IPS-20b (cell line): Measurements from ENCODE around the gene PPM1J.

ENCODE experiments used
- H3K27ac ChIP-seq: one replicate; pipeline ENCODE4 v1.5.1; 2013; ENCODE audit warnings: low read length
- H3K27me3 ChIP-seq: 2 replicates; pipeline ENCODE4 v1.6.1; 2013; ENCODE audit warnings: mild to moderate bottlenecking, low read length, inconsistent platforms; ENCODE audit not compliant: insufficient read depth
- H3K36me3 ChIP-seq: 2 replicates; pipeline ENCODE4 v1.6.1; 2013; ENCODE audit warnings: low read depth, mild to moderate bottlenecking, inconsistent platforms, low read length, moderate library complexity; ENCODE audit not compliant: insufficient read depth
- H3K4me1 ChIP-seq: 2 replicates; pipeline ENCODE4 v1.6.1; 2013; ENCODE audit warnings: mild to moderate bottlenecking, control low read depth, inconsistent platforms, low read length, moderate library complexity; ENCODE audit not compliant: insufficient read depth
- H3K4me3 ChIP-seq: 2 replicates; pipeline ENCODE4 v1.5.1; 2013; ENCODE audit warnings: mild to moderate bottlenecking, low read length, inconsistent platforms
- H3K9ac ChIP-seq: 2 replicates; pipeline ENCODE4 v1.6.1; 2013; ENCODE audit warnings: low read depth, mild to moderate bottlenecking, inconsistent platforms, low read length, moderate library complexity
- H3K9me3 ChIP-seq: 2 replicates; pipeline ENCODE4 v1.6.1; 2013; ENCODE audit warnings: mild to moderate bottlenecking, low read depth, low read length, inconsistent platforms; ENCODE audit not compliant: insufficient read depth

PPM1J gene

DNA sequence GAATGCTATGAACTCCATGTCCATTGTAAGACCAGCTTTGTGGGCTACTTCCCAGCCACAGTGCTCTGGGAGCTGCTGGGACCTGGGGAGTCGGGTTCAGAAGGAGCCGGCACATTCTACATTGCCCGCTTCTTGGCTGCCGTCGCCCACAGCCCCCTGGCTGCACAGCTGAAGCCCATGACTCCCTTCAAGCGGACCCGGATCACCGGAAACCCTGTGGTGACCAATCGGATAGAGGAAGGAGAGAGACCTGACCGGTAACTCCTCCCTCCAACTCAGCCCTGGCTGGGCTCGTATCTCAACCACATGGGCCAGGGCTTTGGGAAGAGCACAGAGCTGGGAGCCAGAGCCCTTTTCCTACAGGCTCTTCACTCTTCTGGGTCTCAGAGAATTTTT lies 25.3 kb downstream of the PPM1J start:
- H3K9me3 ChIP-seq, result no peaks in the 10 kb centered on the region
- no peaks in the 10 kb centered on the region for H3K27me3 ChIP-seq
- no peak overlapping the region for H3K4me3 ChIP-seq
- H3K36me3 ChIP-seq, result peaks cover 48% of the 10 kb centered on the region
- H3K9ac ChIP-seq, result no peak overlapping the region
- H3K27ac ChIP-seq, result no peak overlapping the region
- peaks cover 5% of the 10 kb centered on the region; the same call in 1 of the 2 replicates for H3K4me1 ChIP-seq

DNA sequence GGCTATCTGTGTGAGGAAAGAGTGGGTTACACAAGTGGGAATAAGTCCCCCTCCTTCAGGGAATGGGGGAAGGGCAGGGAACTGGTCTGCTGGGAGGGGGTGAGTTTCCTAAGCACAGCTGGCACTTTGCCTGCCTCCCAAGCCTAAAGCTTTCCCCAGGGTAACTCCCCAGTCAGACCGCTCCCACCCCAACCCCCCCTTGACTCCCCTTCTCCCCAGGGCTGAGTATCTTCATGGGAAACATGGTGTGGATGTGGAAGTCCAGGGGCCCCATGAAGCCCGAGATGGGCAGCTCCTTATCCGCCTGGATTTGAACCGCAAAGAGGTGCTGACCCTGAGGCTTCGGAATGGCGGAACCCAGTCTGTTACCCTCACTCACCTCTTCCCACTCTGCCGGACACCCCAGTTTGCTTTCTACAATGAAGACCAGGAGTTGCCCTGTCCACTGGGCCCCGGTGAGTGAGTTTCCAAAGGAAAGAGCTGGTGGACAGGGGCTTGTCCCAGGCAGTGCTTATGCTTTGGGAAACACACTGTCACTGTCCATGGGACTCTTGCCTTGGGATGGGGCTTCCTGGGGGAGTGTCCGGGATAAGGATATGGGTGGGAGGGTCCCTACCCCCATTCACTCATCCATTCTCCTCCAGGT lies 25.8 kb downstream of the PPM1J start:
- Histone ChIP-seq H3K27me3 (no peaks in the 10 kb centered on the region), H3K36me3 (peaks cover 43% of the 10 kb centered on the region), H3K9ac (no peak overlapping the region; the same call in 1 of the 2 replicates)

DNA sequence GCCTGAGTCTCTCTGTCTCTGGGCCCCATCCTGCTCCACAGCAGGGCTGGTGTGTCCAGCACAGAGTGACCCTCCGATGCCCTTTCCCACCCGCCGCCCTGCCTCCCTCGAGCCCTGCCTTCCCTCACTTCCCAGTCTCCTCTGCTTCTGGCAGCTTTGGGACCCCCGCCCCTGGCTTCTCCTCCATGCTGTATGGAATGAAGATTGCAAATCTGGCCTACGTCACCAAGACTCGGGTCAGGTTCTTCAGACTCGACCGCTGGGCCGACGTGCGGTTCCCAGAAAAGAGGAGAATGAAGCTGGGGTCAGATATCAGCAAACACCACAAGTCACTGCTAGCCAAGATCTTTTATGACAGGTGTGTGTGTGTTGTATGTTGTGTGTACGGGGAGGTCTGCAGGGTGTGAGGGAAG lies 26.3 kb downstream of the PPM1J start:
- Histone ChIP-seq H3K36me3 (peaks cover 38% of the 10 kb centered on the region), H3K4me3 (no peak overlapping the region), H3K9ac (no peak overlapping the region), H3K9me3 (no peaks in the 10 kb centered on the region), H3K27me3 (no peaks in the 10 kb centered on the region), H3K4me1 (peaks cover 5% of the 10 kb centered on the region; the same call in 1 of the 2 replicates), H3K27ac (no peak overlapping the region)

More for the DNA sequence above, 25.8 kb downstream of the PPM1J start:
- Histone ChIP-seq H3K27ac (no peak overlapping the region), H3K9me3 (no peaks in the 10 kb centered on the region), H3K4me1 (peaks cover 5% of the 10 kb centered on the region; the same call in 1 of the 2 replicates), H3K4me3 (no peak overlapping the region)

DNA sequence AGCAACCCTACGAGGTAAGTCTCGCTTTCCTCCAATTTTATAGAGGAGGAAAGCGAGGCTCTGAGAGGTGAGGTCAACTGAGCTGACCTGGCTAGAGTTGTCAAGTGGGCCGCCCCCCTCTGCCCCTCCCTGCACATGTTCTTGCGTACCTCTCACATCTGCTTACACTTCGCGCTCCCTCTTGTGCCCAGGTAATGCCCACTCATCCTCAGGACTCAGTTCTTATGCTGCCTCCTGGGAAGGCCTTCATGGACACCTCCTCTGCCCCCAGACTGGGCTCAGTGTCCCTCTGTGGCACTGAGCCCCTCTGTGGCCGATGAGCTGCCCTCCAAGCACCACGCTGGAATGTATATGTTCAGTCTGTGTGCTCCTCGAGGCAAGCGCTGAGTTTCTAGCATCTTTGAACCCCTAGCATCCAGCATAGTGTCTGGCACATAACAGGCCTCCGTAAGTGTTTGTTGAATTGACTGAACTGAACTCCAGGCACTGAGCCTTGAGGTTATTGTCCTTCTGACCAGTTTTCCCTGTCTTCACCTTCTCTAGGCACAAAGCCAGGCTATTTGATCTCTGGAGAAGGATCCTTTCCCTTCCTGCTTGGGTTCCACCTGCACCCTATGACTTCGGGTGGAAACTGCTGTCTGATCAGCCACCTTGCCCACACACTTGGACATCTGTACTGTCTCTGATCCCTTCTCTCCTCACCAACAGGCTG lies 27.2 kb downstream of the PPM1J start:
- Histone ChIP-seq H3K9me3 (no peaks in the 10 kb centered on the region), H3K27ac (no peak overlapping the region), H3K27me3 (no peaks in the 10 kb centered on the region), H3K36me3 (peaks cover 32% of the 10 kb centered on the region), H3K4me3 (no peak overlapping the region), H3K9ac (no peak overlapping the region), H3K4me1 (peaks cover 5% of the 10 kb centered on the region; the same call in 1 of the 2 replicates)

DNA sequence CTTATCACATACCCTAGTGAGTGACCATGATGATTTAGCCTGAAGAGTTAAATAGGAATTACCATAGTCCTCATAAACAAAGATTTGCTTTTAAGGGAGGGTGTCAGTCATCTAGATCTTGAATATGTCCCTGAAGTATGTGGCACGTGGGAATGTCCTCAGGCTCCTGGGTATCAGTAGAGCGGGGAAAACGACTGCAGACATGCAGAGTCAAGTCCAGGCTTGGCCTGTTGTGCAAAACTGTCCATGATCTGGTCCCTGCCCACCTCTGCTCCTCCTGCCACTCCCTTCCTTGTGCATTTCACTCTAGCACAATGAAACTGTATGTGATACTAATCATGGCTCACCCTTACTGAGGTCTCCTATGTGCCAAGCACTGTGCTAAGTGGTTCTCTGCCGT lies 27.8 kb downstream of the PPM1J start:
- H3K27ac ChIP-seq, result no peak overlapping the region
- no peak overlapping the region for H3K9ac ChIP-seq
- H3K36me3 ChIP-seq, result peaks cover 26% of the 10 kb centered on the region
- no peaks in the 10 kb centered on the region for H3K9me3 ChIP-seq
- no peaks in the 10 kb centered on the region for H3K27me3 ChIP-seq
- peaks cover 5% of the 10 kb centered on the region; the same call in 1 of the 2 replicates for H3K4me1 ChIP-seq
- no peak overlapping the region for H3K4me3 ChIP-seq

DNA sequence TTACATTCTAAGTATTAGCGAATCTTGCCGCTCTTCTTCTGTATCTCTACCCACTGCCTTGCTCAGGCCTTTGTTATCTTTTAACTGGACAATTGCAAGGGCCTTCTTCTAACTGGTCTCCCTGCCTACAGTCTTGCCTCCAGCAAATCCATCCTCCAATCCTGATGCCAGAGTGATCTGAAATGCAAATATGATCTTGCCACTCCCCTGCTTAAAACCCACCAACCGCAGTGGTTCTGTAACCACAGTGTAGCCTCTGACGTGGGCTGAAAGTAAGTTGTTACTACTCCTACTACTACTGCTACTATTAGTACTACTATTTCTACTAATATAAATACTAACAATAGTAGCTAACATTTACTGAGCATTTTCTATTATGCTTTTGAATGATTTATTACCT lies 28.3 kb downstream of the PPM1J start:
- H3K4me3 ChIP-seq, result no peak overlapping the region
- no peak overlapping the region for H3K27ac ChIP-seq
- H3K9ac ChIP-seq, result no peak overlapping the region
- H3K36me3 ChIP-seq, result peaks cover 21% of the 10 kb centered on the region
- H3K27me3 ChIP-seq, result no peaks in the 10 kb centered on the region
- no peaks in the 10 kb centered on the region for H3K9me3 ChIP-seq
- peaks cover 5% of the 10 kb centered on the region; the same call in 1 of the 2 replicates for H3K4me1 ChIP-seq

DNA sequence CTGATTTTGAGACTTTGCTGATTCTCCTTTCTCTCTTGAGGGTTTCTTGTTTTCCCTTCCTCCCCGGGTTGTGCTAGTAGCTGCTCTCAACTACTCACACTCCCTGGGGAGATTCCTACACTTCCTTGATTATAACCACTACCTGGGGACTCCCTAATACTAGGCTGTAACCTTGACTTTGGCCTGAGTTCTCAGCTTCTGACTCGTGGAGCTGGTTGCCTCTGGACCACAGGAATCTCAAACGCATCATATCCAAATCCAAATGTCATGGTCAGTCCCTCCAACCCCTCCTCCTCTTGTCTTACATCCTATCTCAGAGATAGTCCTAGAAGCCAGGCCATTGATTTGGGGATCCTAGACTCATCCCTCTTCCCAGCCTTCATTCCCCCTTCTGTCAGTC lies 28.7 kb downstream of the PPM1J start:
- Histone ChIP-seq H3K9me3 (no peaks in the 10 kb centered on the region), H3K4me3 (no peak overlapping the region), H3K4me1 (peaks cover 5% of the 10 kb centered on the region; the same call in 1 of the 2 replicates), H3K9ac (no peak overlapping the region), H3K36me3 (peaks cover 17% of the 10 kb centered on the region), H3K27me3 (no peaks in the 10 kb centered on the region), H3K27ac (no peak overlapping the region)

DNA sequence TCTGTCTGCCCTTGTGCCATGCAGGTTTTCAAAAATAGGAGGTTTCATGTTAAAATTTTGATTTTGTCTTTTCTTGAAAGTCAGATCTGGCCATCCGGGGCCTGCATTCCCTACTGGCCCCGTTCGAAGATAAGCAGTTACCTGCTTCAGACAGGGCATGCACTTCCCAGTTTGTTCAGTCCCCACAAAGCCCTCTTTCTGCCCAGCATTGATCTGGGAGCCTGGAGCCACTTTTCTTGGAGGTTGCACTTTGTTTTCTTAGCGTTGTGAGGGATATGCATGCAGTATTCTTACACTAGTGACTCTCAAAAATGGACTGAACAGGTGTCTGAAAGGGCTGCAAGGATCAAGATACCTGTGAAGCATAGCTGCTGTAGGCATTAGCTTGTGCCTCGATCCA lies 29.2 kb downstream of the PPM1J start:
- no peaks in the 10 kb centered on the region for H3K9me3 ChIP-seq
- H3K36me3 ChIP-seq, result peaks cover 12% of the 10 kb centered on the region
- peaks cover 5% of the 10 kb centered on the region; the same call in 1 of the 2 replicates for H3K4me1 ChIP-seq
- H3K27ac ChIP-seq, result no peak overlapping the region
- H3K9ac ChIP-seq, result no peak overlapping the region
- no peak overlapping the region for H3K4me3 ChIP-seq
- H3K27me3 ChIP-seq, result no peaks in the 10 kb centered on the region

DNA sequence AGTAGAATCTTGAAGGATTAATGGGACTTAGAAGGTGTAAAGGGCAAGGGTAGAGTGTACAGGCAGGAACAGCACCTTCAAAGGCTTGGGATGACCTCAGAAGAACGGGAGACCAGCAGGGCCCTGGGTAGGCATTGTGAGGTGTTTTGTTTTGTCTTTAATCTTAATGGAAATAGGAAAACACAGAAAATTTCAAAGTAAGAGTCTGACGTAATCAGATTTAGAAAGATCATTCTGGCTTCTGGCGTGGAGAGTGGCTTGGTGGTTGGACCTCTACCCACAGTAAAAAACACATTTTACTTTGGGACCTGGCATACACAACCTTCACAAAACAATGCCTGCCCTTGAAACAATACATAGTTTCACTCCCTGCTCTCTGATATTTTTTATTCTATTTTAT lies 36.5 kb downstream of the PPM1J start:
- Histone ChIP-seq H3K27me3 (peaks cover 14% of the 10 kb centered on the region), H3K9ac (no peak overlapping the region), H3K4me3 (no peak overlapping the region), H3K9me3 (no peaks in the 10 kb centered on the region), H3K4me1 (peaks cover 11% of the 10 kb centered on the region; the same call in 1 of the 2 replicates), H3K36me3 (no peaks in the 10 kb centered on the region), H3K27ac (no peak overlapping the region)

DNA sequence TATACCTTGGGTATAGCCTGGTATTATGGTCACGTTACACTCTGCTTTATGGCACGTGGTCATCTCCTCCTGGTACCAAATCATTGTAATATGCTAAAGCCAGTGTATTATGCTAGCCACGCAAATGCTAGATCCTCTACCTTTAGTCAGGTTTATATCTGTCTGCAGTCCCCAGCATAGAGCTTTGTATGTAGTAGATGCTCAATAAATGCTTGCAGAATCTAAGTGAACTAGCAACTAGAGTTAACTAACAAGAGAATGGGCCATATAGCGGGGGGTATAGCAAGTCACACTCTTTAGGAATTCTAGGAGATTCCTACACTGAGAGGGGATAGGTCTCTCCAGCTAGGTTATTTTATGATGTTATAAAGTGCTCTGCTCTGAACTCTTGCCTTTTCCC lies 37.6 kb downstream of the PPM1J start:
- Histone ChIP-seq H3K27me3 (peaks cover 14% of the 10 kb centered on the region), H3K9me3 (no peaks in the 10 kb centered on the region), H3K4me1 (peaks cover 20% of the 10 kb centered on the region), H3K4me3 (no peak overlapping the region), H3K36me3 (no peaks in the 10 kb centered on the region), H3K9ac (no peak overlapping the region), H3K27ac (no peak overlapping the region)

DNA sequence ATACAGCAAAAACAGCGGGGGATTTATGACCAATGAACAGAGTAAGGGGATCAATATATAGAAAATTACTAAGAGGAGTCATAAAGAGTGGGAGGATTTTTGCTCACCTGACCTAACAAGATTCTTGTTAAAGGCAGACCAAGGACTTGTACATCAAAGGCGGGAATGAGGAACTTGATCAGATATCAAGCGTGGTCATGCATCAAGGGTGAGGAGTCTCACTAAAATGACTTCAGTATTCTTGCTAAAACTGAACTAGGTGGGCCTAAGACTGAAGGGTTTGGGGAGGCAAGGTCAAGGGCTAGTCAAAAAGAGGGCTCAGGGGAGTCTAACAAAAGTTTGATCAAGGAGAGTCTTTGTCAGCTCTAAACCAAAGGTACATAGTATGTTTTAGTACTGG lies 38.6 kb downstream of the PPM1J start:
- Histone ChIP-seq H3K36me3 (no peaks in the 10 kb centered on the region; the same call in 1 of the 2 replicates), H3K9me3 (no peaks in the 10 kb centered on the region), H3K27ac (no peak overlapping the region), H3K4me3 (no peak overlapping the region), H3K4me1 (peaks cover 28% of the 10 kb centered on the region), H3K27me3 (peaks cover 14% of the 10 kb centered on the region), H3K9ac (no peak overlapping the region)
